Endodermal cell (in vitro differentiated cells): Measurements from ENCODE around the gene FUBP3. TPM values are rescaled to one million over a fixed set of nuclear protein-coding genes. Genes with fewer than 3 reads are reported as not detected.

ENCODE experiments used
- DNase-seq: peaks from one replicate; pipeline ENCODE4 v3.0.0-alpha.2; 2017
- H3K27ac ChIP-seq: 2 replicates; pipeline ENCODE4 v1.5.1; 2013; ENCODE audit warnings: mild to moderate bottlenecking, low read depth, low read length, moderate library complexity
- H3K27me3 ChIP-seq: 2 replicates; pipeline ENCODE4 v1.6.1; 2013; ENCODE audit warnings: mild to moderate bottlenecking, low read length, moderate library complexity; ENCODE audit not compliant: insufficient read depth, control insufficient read depth, poor library complexity, severe bottlenecking
- H3K36me3 ChIP-seq: 2 replicates; pipeline ENCODE4 v1.7.0; 2013; ENCODE audit warnings: mild to moderate bottlenecking, low read length, moderate library complexity; ENCODE audit not compliant: control insufficient read depth, insufficient read depth
- H3K4me1 ChIP-seq: one replicate; pipeline ENCODE4 v1.7.0; 2013; ENCODE audit warnings: low read length; ENCODE audit not compliant: control insufficient read depth, insufficient read depth
- H3K4me3 ChIP-seq: 2 replicates; pipeline ENCODE4 v1.5.1; 2013; ENCODE audit warnings: mild to moderate bottlenecking, low read length, moderate library complexity
- H3K9ac ChIP-seq: 2 replicates; pipeline ENCODE4 v1.6.1; 2013; ENCODE audit warnings: mild to moderate bottlenecking, low read length, moderate library complexity; ENCODE audit not compliant: poor library complexity, severe bottlenecking; ENCODE audit errors: extremely low read depth
- H3K9me3 ChIP-seq: 2 replicates; pipeline ENCODE4 v1.6.1; 2013; ENCODE audit warnings: mild to moderate bottlenecking, low read length, moderate library complexity; ENCODE audit not compliant: control insufficient read depth
- H3K27ac Mint-ChIP-seq: 2 replicates; pipeline ENCODE4 v1.8.0; 2020; ENCODE audit warnings: mixed read lengths
- H3K27me3 Mint-ChIP-seq: 2 replicates; pipeline ENCODE4 v1.8.0; 2021; ENCODE audit warnings: mild to moderate bottlenecking, mixed read lengths; ENCODE audit not compliant: insufficient read depth
- H3K36me3 Mint-ChIP-seq: 2 replicates; pipeline ENCODE4 v1.8.0; 2020; ENCODE audit warnings: low read depth, mixed read lengths
- H3K4me1 Mint-ChIP-seq: 2 replicates; pipeline ENCODE4 v1.8.0; 2020; ENCODE audit warnings: mixed read lengths
- H3K4me3 Mint-ChIP-seq: 2 replicates; pipeline ENCODE4 v1.8.0; 2020; ENCODE audit warnings: mild to moderate bottlenecking, moderate library complexity, mixed read lengths
- H3K9me3 Mint-ChIP-seq: 2 replicates; pipeline ENCODE4 v1.8.0; 2020; ENCODE audit warnings: mild to moderate bottlenecking, mixed read lengths
- WGBS, 2 experiments: methylation state at CpG; one replicate each; pipeline versions ENCODE4 v1.1.5 to v1.1.7; 2013; ENCODE audit warnings: missing lambda C conversion rate in 2 of 2, mixed read lengths in 1 of 2; ENCODE audit not compliant: insufficient coverage in 1 of 2, insufficient read length in 1 of 2; 5-methylcytosine and 5-hydroxymethylcytosine counted together
- total RNA-seq, 2 donors: library from RNA; stranded (reverse); fragmentation: NEBNext Ultra II Directional in 1 of 2; extraction: Animal tissue kit (Norgen Biotek cat#: 25700) in 1 of 2; gene quantifications; 2 replicates in 1 of 2; 3 replicates in 1 of 2; pipeline ENCODE4 v1.2.1, GENCODE V29; 2021
- TF ChIP-seq, protein P1 (sequence below): fragments of 200-600 bp; sonication (generic); conservative IDR thresholded peaks from 2 replicates; pipeline ENCODE4 v1.5.0; 2021; ENCODE audit warnings: antibody characterized with exemption, mild to moderate bottlenecking

Gene FUBP3
- total RNA-seq, 2 donors from 2014 or later: 74.3 to 76.3 TPM

- Histone ChIP-seq H3K9ac (no peak overlapping the region), H3K4me1 (no peaks in the 10 kb centered on the region), H3K27me3 (peaks cover 100% of the 10 kb centered on the region), H3K4me3 (no peak overlapping the region), H3K9me3 (no peaks in the 10 kb centered on the region), H3K36me3 (no peaks in the 10 kb centered on the region), H3K27ac (no peak overlapping the region)
- H3K4me3 Mint-ChIP-seq: no peak overlapping the region
- H3K27me3 Mint-ChIP-seq: peaks cover 99% of the 10 kb centered on the region
- no peak overlapping the region for H3K27ac Mint-ChIP-seq
- TF ChIP-seq, protein P1, sequence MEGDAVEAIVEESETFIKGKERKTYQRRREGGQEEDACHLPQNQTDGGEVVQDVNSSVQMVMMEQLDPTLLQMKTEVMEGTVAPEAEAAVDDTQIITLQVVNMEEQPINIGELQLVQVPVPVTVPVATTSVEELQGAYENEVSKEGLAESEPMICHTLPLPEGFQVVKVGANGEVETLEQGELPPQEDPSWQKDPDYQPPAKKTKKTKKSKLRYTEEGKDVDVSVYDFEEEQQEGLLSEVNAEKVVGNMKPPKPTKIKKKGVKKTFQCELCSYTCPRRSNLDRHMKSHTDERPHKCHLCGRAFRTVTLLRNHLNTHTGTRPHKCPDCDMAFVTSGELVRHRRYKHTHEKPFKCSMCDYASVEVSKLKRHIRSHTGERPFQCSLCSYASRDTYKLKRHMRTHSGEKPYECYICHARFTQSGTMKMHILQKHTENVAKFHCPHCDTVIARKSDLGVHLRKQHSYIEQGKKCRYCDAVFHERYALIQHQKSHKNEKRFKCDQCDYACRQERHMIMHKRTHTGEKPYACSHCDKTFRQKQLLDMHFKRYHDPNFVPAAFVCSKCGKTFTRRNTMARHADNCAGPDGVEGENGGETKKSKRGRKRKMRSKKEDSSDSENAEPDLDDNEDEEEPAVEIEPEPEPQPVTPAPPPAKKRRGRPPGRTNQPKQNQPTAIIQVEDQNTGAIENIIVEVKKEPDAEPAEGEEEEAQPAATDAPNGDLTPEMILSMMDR: no peak
- H3K36me3 Mint-ChIP-seq: peaks cover 4% of the 10 kb centered on the region
- peaks cover 13% of the 10 kb centered on the region for H3K9me3 Mint-ChIP-seq
- DNase-seq: peak; percentile 73
- 0 to 1% methylated on average over 22 to 82 of the region's 82 CpGs for WGBS, 2 experiments
- H3K4me1 Mint-ChIP-seq: peaks cover 4% of the 10 kb centered on the region
Measured at GRCh38 chr9:130660683-130661450, 81.5 kb downstream of the FUBP3 start.

DNA sequence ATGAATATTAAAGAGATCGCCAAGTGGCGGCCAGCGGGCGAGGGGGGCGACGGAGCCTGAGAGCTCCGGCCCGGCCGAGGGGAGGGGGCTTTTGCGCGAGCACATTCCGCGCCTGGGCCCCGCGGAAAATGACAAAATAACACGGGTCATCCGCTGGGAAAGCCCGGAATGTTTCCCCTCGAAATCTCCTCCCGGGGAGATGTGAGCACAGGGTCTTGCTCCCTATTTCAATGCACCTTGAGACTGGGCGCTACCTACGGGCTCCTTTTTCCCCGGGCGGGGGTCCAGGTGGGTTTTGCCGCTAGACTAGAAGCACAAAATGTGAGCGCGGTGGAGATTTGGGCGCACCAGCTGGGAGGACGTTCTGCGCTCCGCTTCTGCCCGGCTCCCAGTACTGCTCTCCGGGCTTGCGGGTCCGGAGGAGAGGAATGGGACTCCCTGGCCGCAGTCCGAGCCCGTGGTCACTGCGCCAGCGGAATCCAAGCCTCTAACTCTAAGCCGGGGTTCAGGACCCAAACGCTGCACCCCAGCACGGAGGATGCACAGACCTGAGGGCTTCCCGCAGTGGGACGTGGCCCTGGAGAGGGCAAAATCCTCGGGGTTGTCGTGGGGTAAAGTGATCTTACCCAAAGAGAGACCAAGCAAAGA lies 82.2 kb downstream of the FUBP3 start:
- Histone ChIP-seq H3K27me3 (peaks cover 100% of the 10 kb centered on the region), H3K36me3 (no peaks in the 10 kb centered on the region), H3K9me3 (no peaks in the 10 kb centered on the region), H3K4me3 (no peak overlapping the region), H3K4me1 (no peaks in the 10 kb centered on the region), H3K9ac (no peak overlapping the region), H3K27ac (no peak overlapping the region)
- TF ChIP-seq, protein P1: no peak
- H3K4me1 Mint-ChIP-seq: peaks cover 6% of the 10 kb centered on the region
- H3K36me3 Mint-ChIP-seq: peaks cover 4% of the 10 kb centered on the region
- WGBS, 2 experiments: 3 to 5% methylated on average over 14 to 47 of the region's 47 CpGs
- H3K27me3 Mint-ChIP-seq: peaks cover 99% of the 10 kb centered on the region
- H3K27ac Mint-ChIP-seq: no peak overlapping the region
- peak; percentile 72 for DNase-seq
- peaks cover 13% of the 10 kb centered on the region for H3K9me3 Mint-ChIP-seq
- H3K4me3 Mint-ChIP-seq: peak overlapping the region; percentile 10

DNA sequence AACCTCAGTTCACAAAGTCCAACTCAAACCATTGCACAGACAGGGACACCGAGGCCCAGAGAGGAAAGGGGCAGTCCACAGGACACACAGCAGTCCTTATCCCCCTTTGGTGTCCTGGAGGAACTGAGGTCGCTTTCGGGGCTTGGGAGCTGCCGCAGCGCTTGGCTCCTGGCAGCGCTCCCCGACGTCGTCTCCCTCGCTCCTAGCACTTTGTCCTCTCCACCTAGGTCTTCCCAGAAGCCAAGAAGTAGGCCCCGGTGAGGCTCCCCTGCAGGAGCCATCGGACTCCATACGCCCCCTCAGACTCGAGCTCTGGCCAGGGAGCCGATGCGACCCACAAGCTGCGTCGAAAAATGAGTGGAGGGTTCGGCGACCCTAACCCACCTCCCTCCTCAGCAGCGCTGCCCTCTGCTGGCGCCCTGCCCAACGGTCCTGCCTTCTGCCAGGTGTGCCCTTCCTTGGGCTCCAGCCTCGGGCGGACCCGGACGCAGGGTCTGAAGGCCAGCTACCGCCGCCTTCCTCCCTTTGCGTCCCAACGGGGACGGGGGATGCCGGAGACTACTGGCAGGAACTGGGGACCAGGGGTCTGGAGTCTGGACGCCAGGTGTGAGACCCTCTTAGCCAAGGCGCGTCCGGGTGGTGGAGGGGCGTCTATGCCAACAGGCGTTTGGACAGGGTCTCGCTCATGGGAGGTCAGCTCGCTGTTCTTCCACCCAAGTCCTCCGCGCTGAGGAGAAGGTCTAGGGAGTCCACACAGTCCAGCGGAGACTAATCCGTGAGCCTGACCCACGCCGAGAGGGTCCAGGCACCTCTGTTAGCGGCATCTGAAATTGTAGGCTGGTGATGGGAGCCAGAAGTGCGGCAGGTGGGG lies 83.0 kb downstream of the FUBP3 start:
- peak; percentile 80 for DNase-seq
- H3K4me3 Mint-ChIP-seq: peak overlapping the region; percentile 26
- TF ChIP-seq, protein P1: peak; percentile 60

More for the DNA sequence above, 83.0 kb downstream of the FUBP3 start:
- Histone ChIP-seq H3K9me3 (no peaks in the 10 kb centered on the region), H3K4me3 (no peak overlapping the region), H3K9ac (no peak overlapping the region), H3K36me3 (no peaks in the 10 kb centered on the region), H3K4me1 (no peaks in the 10 kb centered on the region), H3K27me3 (peaks cover 100% of the 10 kb centered on the region), H3K27ac (no peak overlapping the region)
- Mint-ChIP-seq H3K27me3 (peaks cover 99% of the 10 kb centered on the region), H3K9me3 (peaks cover 9% of the 10 kb centered on the region), H3K36me3 (peaks cover 4% of the 10 kb centered on the region), H3K27ac (no peak overlapping the region), H3K4me1 (peaks cover 6% of the 10 kb centered on the region)
- WGBS, 2 experiments: 8 to 12% methylated on average over 17 to 49 of the region's 49 CpGs
